ENCODE measurements around the gene CUL1. TPM values are rescaled to one million over a fixed set of nuclear protein-coding genes. Genes with fewer than 3 reads are reported as not detected.
"Not testable (repeated sequence)": the region's sequence is repeated elsewhere in the genome, so short reads cannot be mapped to it uniquely, and the experiment has no call there.

Gene CUL1
- total RNA-seq, 1 donor from 2014 or later = 69.4 TPM

DNA sequence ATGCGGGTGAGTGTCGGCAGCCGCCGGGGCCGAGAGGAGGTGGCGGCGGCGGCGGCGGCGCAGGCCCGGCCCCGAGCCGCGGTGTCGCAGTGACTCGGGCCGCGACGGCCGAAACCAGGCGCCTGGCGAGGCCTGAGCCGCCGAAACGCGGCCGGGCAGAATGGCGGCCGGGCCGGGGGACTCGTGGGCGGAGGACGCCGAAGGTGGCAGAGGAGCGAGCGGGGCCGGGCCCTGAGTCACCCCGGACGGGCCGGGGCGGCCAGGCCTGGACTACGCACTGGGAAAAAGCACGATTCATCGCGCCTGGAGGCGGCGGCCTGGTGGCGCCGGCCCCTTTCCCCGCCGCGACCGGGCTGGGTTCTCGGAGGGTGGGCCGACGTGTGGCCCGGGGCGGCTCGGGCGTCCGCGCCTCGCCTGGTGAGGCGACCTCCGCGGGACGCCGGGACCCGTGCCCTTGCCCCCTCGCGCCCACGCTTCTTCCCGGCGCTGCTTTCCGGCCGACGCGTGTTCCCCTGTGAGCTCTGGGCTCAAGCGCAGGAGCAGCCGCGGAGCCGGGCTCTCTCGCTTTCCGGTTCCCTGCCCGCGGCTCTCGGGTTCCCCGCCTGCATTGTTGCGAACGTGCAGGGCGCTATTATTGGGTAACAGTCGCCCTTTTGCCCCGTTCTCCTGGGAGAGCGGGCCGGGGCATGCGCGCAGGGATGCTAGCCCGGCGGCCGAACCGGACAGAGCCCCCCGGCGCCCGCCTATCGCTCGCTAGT lies 500 bp downstream of the CUL1 start:
- Mint-ChIP-seq H3K36me3 (ENCODE audit: low read depth) (peaks cover 17% of the 10 kb centered on the region), H3K4me3 (ENCODE audit: low read depth) (peak overlapping the region; percentile 91), H3K4me1 (ENCODE audit: low read depth) (peaks cover 62% of the 10 kb centered on the region), H3K9me3 (no peaks in the 10 kb centered on the region), H3K27me3 (ENCODE audit: low read depth) (no peaks in the 10 kb centered on the region), H3K27ac (peak overlapping the region; percentile 73)
- DNase-seq (ENCODE audit: low spot score) = peak; percentile 53
- intact Hi-C loops (cut with micrococcal nuclease) = loop anchor here (2.0 to 5.0 kb wide), 4 partner anchors 70 to 1173 kb away; partner anchors contain the start of gene ATP6V0E2

DNA sequence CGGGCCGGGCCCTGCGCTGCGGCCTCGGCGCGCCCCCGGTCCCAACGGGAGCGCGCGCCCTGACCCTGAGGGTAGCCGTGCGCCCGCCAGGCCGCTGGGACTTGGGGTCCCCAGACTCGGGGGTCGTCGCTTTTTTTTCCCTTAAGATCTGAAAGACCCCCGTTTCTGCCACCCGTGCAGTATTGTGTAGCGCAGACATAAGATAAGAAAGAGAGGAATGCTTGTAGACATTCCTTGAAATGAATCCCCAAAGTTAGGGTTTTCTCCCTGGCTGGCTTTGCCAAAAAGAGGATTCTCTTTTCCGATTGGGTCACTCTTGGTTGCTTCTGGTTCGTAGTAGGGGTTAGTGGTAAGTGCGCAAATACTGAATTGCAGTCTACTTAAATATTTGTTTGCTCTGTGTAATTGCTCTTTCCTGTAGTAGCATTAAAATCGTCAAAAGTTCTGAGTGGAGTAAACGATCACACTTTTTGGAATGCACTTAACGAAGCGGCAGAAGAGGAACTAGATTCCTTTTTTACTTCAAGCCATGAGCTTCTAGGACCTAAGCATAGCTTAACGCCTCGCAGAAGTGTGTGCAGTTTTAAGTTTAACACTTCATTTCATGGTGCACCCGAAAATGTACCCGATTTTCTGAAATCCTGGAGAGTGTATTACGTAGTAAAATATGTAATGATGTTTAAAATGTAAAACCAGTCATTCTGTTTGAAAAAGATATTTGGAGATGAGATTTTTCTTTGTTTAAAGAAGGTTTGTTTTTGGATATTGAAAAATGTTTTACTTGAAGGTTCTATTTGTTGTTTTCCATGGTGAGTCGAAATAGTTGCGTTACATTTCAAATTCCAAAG lies 1.3 kb downstream of the CUL1 start:
- Mint-ChIP-seq H3K27me3 (ENCODE audit: low read depth) (no peaks in the 10 kb centered on the region), H3K4me3 (ENCODE audit: low read depth) (peak overlapping the region; percentile 91), H3K36me3 (ENCODE audit: low read depth) (peaks cover 17% of the 10 kb centered on the region), H3K27ac (peak overlapping the region; percentile 90), H3K4me1 (ENCODE audit: low read depth) (peaks cover 66% of the 10 kb centered on the region), H3K9me3 (no peaks in the 10 kb centered on the region)
- DNase-seq (ENCODE audit: low spot score) = no peak
- intact Hi-C loops (cut with micrococcal nuclease) = loop anchor here (2.0 to 10.0 kb wide), 5 partner anchors 71 to 1172 kb away; partner anchors contain the start of gene ATP6V0E2

DNA sequence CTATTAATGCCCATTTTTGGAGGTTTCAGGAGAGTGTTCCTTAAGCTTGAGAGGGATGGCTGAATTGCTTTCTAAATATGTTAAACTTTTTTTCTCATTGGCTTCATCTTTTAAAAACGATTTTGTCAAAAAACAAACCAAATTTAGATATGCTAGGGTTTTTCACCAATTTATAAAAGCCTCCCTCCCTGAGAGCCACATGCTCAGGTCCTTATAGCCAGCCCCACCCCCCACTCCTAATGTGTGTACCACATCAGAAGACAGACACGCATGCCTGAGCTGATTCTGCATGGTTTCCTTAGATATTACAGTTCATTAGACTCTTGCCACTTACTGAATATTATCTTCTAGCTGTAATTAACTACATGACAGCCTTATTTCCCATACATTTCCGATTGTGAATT lies 2.0 kb downstream of the CUL1 start:
- Mint-ChIP-seq H3K9me3 (no peaks in the 10 kb centered on the region), H3K36me3 (ENCODE audit: low read depth) (peaks cover 17% of the 10 kb centered on the region), H3K4me3 (ENCODE audit: low read depth) (peak overlapping the region; percentile 91), H3K4me1 (ENCODE audit: low read depth) (peaks cover 64% of the 10 kb centered on the region), H3K27ac (peak overlapping the region; percentile 90), H3K27me3 (ENCODE audit: low read depth) (no peaks in the 10 kb centered on the region)
- intact Hi-C loops (cut with micrococcal nuclease) = loop anchor here (10.0 kb wide), 1 partner anchor 154 kb away; no protein-coding TSS in a partner anchor
- DNase-seq (ENCODE audit: low spot score) = no peak

DNA sequence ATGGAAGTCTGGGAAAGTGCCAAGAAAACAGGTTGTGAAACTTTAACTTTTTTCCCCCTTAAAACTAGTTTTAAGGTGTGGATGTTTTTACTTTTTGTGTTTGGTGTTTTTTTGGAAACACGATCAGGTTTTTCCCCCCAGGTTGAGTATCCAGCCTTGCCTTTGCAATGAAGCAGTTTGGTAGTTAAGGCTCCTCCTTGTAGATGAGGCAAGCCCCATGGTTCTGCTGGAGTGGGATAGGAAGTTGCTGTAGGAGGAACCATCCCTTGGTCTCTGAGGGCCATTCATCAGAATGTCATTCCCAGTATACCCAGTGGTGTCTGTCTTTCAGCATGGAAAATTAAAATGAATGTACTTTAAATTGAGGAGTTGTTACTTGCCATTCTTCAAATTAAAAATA lies 2.7 kb downstream of the CUL1 start:
- Mint-ChIP-seq H3K9me3 (no peaks in the 10 kb centered on the region), H3K27me3 (ENCODE audit: low read depth) (no peaks in the 10 kb centered on the region), H3K36me3 (ENCODE audit: low read depth) (peaks cover 20% of the 10 kb centered on the region), H3K27ac (no peak overlapping the region), H3K4me3 (ENCODE audit: low read depth) (peak overlapping the region; percentile 91), H3K4me1 (ENCODE audit: low read depth) (peaks cover 66% of the 10 kb centered on the region)
- intact Hi-C loops (cut with micrococcal nuclease) = loop anchor here (10.0 kb wide), 1 partner anchor 153 kb away; no protein-coding TSS in a partner anchor
- no peak for DNase-seq (ENCODE audit: low spot score)

DNA sequence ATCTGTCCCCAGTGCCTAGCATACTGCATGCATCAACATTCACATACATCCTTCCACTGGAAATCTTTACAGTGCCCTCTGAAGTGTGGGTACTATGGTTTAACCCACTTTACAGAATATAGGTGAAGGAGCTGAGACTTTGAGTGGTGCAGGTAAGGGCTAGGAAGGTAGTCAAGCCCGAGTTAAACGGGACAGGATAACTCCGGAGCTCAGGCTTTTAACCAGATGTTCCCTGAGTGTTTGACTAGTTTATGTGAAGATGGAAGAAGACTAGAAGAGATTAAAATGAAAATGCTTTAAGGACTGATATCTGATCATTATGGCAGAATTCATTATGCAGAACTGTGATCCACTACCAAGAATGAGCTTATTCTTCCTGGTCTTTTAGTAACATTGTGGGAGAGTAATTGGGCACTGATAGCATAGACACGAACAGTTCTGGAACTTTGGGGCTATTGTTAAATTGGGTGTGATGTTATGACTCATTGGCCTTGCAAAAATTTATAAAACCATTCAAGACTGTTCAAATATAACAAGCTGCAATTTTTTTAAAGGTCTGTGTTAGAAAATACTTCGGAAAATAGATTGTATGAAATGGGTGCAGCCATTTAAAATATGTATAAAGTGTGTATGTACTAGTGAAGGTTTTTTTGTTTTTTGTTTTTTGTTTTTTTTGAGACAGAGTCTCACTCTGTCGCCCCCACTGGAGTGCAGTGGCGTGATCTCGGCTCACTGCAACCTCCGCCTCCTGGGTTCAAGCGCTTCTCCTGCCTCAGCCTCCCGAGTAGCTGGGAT lies 4.4 kb downstream of the CUL1 start:
- no peak for DNase-seq (ENCODE audit: low spot score)
- H3K27me3 Mint-ChIP-seq (ENCODE audit: low read depth) = no peaks in the 10 kb centered on the region
- peaks cover 62% of the 10 kb centered on the region for H3K4me1 Mint-ChIP-seq (ENCODE audit: low read depth)
- H3K9me3 Mint-ChIP-seq = no peaks in the 10 kb centered on the region
- no peak overlapping the region for H3K4me3 Mint-ChIP-seq (ENCODE audit: low read depth)
- H3K36me3 Mint-ChIP-seq (ENCODE audit: low read depth) = peaks cover 20% of the 10 kb centered on the region
- intact Hi-C loops (cut with micrococcal nuclease) = loop anchor here (10.0 kb wide), 1 partner anchor 152 kb away; no protein-coding TSS in a partner anchor
- H3K27ac Mint-ChIP-seq = no peak overlapping the region

DNA sequence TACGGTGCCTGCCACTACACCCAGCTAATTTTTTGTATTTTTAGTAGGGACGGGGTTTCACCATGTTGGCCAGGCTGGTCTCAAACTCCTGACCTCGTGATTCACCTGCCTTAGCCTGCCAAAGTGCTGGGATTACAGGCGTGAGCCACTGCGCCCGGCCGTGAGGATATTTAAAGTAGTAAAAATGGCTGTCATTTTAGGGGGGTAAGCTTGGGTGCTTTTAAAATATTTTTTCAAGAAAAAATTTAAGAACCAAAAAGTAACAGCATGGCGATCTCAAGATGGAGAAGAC lies 4.9 kb downstream of the CUL1 start:
- intact Hi-C loops (cut with micrococcal nuclease) = loop anchor here (10.0 kb wide), 1 partner anchor 151 kb away; no protein-coding TSS in a partner anchor

GRCh38 chr7:148704189-148704588 lies 5.5 kb downstream of the CUL1 start:
- peaks cover 70% of the 10 kb centered on the region for H3K4me1 Mint-ChIP-seq (ENCODE audit: low read depth)
- H3K27ac Mint-ChIP-seq = no peak overlapping the region
- DNase-seq (ENCODE audit: low spot score) = no peak
- peaks cover 20% of the 10 kb centered on the region for H3K36me3 Mint-ChIP-seq (ENCODE audit: low read depth)
- H3K27me3 Mint-ChIP-seq (ENCODE audit: low read depth) = no peaks in the 10 kb centered on the region
- intact Hi-C loops (cut with micrococcal nuclease) = loop anchor here (10.0 kb wide), 1 partner anchor 151 kb away; no protein-coding TSS in a partner anchor
- H3K9me3 Mint-ChIP-seq = no peaks in the 10 kb centered on the region
- no peak overlapping the region for H3K4me3 Mint-ChIP-seq (ENCODE audit: low read depth)

More for the DNA sequence above, 4.9 kb downstream of the CUL1 start:
- not testable (repeated sequence) for H3K4me3 Mint-ChIP-seq (ENCODE audit: low read depth); DNase-seq (ENCODE audit: low spot score); H3K9me3 Mint-ChIP-seq; H3K27ac Mint-ChIP-seq; H3K27me3 Mint-ChIP-seq (ENCODE audit: low read depth)
- Mint-ChIP-seq H3K4me1 (ENCODE audit: low read depth) (peaks cover 68% of the 10 kb centered on the region), H3K36me3 (ENCODE audit: low read depth) (peaks cover 20% of the 10 kb centered on the region)

DNA sequence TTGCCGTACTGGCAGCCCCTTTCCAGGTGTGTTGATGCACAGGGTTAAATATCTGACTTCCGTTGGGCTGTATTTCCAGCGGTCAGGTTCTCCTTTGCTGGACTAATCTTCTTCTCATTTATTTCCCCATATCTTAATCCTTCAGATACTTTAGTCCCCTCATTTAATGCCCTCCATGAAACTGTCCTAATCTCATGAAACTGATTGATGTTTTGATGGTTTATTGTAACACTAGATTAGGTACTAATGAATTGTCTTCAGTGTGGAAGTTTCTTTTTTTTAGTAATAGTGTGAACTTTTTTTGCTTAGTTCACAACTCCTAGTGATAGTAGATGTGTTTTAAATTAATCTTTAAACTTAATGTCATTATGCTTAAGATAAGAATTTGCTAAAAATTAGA lies 6.3 kb downstream of the CUL1 start:
- H3K4me3 Mint-ChIP-seq (ENCODE audit: low read depth) = no peak overlapping the region
- no peaks in the 10 kb centered on the region for H3K9me3 Mint-ChIP-seq

DNA sequence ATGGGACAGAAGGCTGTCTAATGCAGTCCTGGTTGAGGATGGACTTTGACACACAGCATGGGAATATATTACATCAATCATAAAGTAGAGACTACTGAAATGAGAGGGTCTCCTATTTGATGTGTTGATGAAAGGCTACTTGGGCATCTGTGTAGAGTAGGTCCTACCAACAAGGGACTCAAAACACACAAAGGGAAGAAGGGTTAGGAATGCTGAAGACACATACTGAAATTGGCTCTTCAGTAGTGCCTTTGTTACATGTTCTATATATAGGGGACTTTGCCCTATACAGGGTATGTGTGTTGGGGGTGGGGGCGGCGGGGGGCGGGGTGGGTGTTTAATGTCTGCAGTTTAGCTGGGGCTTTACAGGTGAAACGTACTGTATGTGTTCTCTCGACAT lies 7.7 kb downstream of the CUL1 start:
- intact Hi-C loops (cut with micrococcal nuclease) = loop anchor here (10.0 kb wide), 1 partner anchor 148 kb away; no protein-coding TSS in a partner anchor
- H3K4me3 Mint-ChIP-seq (ENCODE audit: low read depth) = no peak overlapping the region
- H3K36me3 Mint-ChIP-seq (ENCODE audit: low read depth) = peaks cover 14% of the 10 kb centered on the region
- H3K27me3 Mint-ChIP-seq (ENCODE audit: low read depth) = no peaks in the 10 kb centered on the region
- H3K9me3 Mint-ChIP-seq = no peaks in the 10 kb centered on the region
- H3K4me1 Mint-ChIP-seq (ENCODE audit: low read depth) = peaks cover 66% of the 10 kb centered on the region
- H3K27ac Mint-ChIP-seq = no peak overlapping the region
- DNase-seq (ENCODE audit: low spot score) = no peak

More for the DNA sequence above, 6.3 kb downstream of the CUL1 start:
- no peak for DNase-seq (ENCODE audit: low spot score)
- Mint-ChIP-seq H3K4me1 (ENCODE audit: low read depth) (peaks cover 69% of the 10 kb centered on the region), H3K36me3 (ENCODE audit: low read depth) (peaks cover 19% of the 10 kb centered on the region), H3K27ac (no peak overlapping the region), H3K27me3 (ENCODE audit: low read depth) (no peaks in the 10 kb centered on the region)
- intact Hi-C loops (cut with micrococcal nuclease) = loop anchor here (10.0 kb wide), 1 partner anchor 150 kb away; no protein-coding TSS in a partner anchor

DNA sequence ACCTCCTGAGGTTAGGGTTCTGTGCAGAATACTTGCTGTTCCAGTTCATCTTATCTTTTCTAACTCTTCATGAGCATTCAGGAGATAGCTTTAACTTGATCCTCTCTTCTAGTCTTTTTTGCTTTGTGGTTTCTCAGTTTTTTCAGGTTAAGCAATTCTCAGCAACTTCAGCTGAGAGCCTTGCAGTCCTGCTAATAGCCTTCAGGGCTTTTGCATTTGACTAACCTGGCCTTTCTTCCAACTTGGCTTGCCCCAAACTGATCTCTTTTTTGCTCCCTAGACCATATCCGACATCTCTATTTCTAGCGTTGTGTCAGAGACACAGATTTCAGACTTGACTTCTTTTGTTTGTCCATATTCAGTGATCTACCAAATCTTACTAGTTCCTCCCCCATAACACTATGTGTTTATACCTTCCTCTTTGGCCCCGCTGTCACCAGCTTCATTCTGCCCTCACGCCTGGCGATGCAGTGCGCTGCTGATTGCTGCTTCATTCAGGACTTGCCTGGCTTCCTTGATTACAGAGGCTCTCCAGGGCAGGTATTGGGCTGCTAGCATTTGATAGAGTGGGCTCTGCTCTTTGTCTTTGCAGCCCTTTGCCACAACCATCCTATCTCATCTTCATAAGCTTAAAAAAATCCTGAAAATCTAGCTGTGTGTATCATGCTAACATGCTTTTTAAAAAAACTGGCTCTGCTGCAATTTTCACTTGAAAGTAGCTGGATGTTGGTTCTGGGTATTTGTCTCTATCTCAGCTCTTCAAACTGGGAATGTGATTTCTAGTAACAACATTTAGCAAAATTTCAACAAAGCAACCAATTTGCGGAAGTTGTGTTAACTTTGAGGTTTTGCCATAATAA lies 9.6 kb downstream of the CUL1 start:
- intact Hi-C loops (cut with micrococcal nuclease) = loop anchor here (10.0 kb wide), 1 partner anchor 147 kb away; no protein-coding TSS in a partner anchor
- no peak for DNase-seq (ENCODE audit: low spot score)
- no peaks in the 10 kb centered on the region for H3K9me3 Mint-ChIP-seq
- no peak overlapping the region for H3K4me3 Mint-ChIP-seq (ENCODE audit: low read depth)
- peaks cover 17% of the 10 kb centered on the region for H3K36me3 Mint-ChIP-seq (ENCODE audit: low read depth)
- peaks cover 65% of the 10 kb centered on the region for H3K4me1 Mint-ChIP-seq (ENCODE audit: low read depth)
- no peaks in the 10 kb centered on the region for H3K27me3 Mint-ChIP-seq (ENCODE audit: low read depth)
- no peak overlapping the region for H3K27ac Mint-ChIP-seq

DNA sequence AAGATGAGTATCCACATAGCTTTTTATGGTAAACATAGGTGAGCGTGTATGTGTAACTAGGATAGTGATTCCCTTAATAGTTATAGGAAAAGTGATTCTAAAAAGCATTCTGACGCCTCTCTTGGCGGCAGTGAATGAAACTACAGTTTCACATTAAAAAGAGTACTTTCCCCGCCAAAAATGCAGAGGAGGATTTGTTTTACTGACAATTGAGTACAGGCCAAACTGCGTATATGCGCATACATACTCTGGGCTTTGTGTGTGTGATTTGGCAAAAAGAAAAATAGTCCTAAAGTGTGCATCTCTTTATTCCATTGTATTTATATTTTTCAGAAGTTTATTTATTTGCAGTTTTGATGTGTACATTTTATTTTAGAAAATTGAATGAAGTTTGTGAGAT lies 10.3 kb downstream of the CUL1 start:
- intact Hi-C loops (cut with micrococcal nuclease) = loop anchor here (10.0 kb wide), 1 partner anchor 146 kb away; no protein-coding TSS in a partner anchor
- no peak overlapping the region for H3K4me3 Mint-ChIP-seq (ENCODE audit: low read depth)
- DNase-seq (ENCODE audit: low spot score) = no peak
- peaks cover 61% of the 10 kb centered on the region for H3K4me1 Mint-ChIP-seq (ENCODE audit: low read depth)
- H3K27me3 Mint-ChIP-seq (ENCODE audit: low read depth) = no peaks in the 10 kb centered on the region
- H3K36me3 Mint-ChIP-seq (ENCODE audit: low read depth) = peaks cover 19% of the 10 kb centered on the region
- no peaks in the 10 kb centered on the region for H3K9me3 Mint-ChIP-seq
- H3K27ac Mint-ChIP-seq = no peak overlapping the region
